Ishikawa (cell line): ENCODE results near the gene DTWD2.

ENCODE experiments used
- CEBPB ChIP-seq: IDR thresholded peaks from 2 replicates; pipeline ENCODE4 v1.6.1; 2012
- CREB1 ChIP-seq: IDR thresholded peaks from 2 replicates; pipeline ENCODE4 v1.6.1; 2012; ENCODE audit warnings: low read depth
- EGR1 ChIP-seq: IDR thresholded peaks from 2 replicates; pipeline ENCODE4 v1.6.1; 2012
- EP300 ChIP-seq: IDR thresholded peaks from 2 replicates; pipeline ENCODE4 v1.6.1; 2012; ENCODE audit warnings: borderline replicate concordance
- MAX ChIP-seq: IDR thresholded peaks from 2 replicates; pipeline ENCODE4 v1.6.1; 2012
- NFIC ChIP-seq: IDR thresholded peaks from 2 replicates; pipeline ENCODE4 v1.6.1; 2012
- RAD21 ChIP-seq: IDR thresholded peaks from 2 replicates; pipeline ENCODE4 v1.6.1; 2012; ENCODE audit warnings: low read depth
- TAF1 ChIP-seq: IDR thresholded peaks from 2 replicates; pipeline ENCODE4 v1.6.1; 2012; ENCODE audit warnings: low read depth, mild to moderate bottlenecking
- TCF12 ChIP-seq: IDR thresholded peaks from 2 replicates; pipeline ENCODE4 v1.6.1; 2012; ENCODE audit warnings: low read depth
- TEAD4 ChIP-seq: IDR thresholded peaks from 2 replicates; pipeline ENCODE4 v1.6.1; 2012
- USF1 ChIP-seq: IDR thresholded peaks from 2 replicates; pipeline ENCODE4 v1.6.1; 2012
- YY1 ChIP-seq: IDR thresholded peaks from 2 replicates; pipeline ENCODE4 v1.6.1; 2012; ENCODE audit warnings: low read depth
- ZBTB7A ChIP-seq: IDR thresholded peaks from 2 replicates; pipeline ENCODE4 v1.6.1; 2012; ENCODE audit warnings: low read depth
- TF ChIP-seq, protein P1 (sequence below): IDR thresholded peaks from 2 replicates; pipeline ENCODE4 v1.6.1; 2012; ENCODE audit warnings: low read depth, mild to moderate bottlenecking

DNA sequence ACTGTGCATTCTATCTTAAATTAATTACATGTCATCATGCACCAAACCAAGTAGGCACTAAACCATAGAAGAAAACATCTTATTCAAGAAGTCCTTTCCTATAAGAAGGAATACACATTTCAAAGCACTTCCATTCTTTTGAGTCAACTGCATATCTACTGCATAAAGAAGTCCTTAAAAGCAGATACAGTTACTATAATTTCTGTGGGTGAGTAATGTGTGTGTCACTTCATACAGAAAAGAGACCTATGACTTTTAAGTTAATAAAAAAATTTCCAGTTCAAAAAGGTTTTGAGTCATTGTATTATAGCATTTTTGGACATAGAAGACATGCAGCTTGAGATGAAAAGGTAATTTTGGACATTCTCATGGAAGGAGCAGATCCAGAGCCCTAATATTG lies 125.0 kb downstream of the DTWD2 start:
- TF ChIP-seq EP300 (no peak), MAX (no peak), CREB1 (no peak), TAF1 (no peak), CEBPB (no peak), RAD21 (no peak), TEAD4 (no peak), YY1 (no peak), USF1 (no peak), TCF12 (no peak), EGR1 (no peak), ZBTB7A (no peak), NFIC (no peak)
- TF ChIP-seq, protein P1, sequence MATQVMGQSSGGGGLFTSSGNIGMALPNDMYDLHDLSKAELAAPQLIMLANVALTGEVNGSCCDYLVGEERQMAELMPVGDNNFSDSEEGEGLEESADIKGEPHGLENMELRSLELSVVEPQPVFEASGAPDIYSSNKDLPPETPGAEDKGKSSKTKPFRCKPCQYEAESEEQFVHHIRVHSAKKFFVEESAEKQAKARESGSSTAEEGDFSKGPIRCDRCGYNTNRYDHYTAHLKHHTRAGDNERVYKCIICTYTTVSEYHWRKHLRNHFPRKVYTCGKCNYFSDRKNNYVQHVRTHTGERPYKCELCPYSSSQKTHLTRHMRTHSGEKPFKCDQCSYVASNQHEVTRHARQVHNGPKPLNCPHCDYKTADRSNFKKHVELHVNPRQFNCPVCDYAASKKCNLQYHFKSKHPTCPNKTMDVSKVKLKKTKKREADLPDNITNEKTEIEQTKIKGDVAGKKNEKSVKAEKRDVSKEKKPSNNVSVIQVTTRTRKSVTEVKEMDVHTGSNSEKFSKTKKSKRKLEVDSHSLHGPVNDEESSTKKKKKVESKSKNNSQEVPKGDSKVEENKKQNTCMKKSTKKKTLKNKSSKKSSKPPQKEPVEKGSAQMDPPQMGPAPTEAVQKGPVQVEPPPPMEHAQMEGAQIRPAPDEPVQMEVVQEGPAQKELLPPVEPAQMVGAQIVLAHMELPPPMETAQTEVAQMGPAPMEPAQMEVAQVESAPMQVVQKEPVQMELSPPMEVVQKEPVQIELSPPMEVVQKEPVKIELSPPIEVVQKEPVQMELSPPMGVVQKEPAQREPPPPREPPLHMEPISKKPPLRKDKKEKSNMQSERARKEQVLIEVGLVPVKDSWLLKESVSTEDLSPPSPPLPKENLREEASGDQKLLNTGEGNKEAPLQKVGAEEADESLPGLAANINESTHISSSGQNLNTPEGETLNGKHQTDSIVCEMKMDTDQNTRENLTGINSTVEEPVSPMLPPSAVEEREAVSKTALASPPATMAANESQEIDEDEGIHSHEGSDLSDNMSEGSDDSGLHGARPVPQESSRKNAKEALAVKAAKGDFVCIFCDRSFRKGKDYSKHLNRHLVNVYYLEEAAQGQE = no peak
